HCT116 (cell line): ENCODE measurements around the gene PROSER3. TPM values are rescaled to one million over a fixed set of nuclear protein-coding genes. Genes with fewer than 3 reads are reported as not detected.

Experiments
- ATAC-seq: fragments of 200-7000 bp; cut with Tn5 transposase; 2 replicates; pipeline ENCODE4 v1.9.1; 2020; ENCODE audit warnings: mild to moderate bottlenecking, moderate library complexity
- BruUV-seq: library from RNA; stranded (reverse); fragments of 400-500 nt; replicated peaks from 2 replicates; lab custom pipeline; 2021; lab: Mats Ljungman, UMichigan
- CTCF ChIA-PET: fragments of 300-600 bp; sonication (Branson Sonifier 250); formaldehyde crosslinking; loops from one replicate; lab custom pipeline; 2021; ENCODE audit warnings: antibody characterized with exemption; lab: Charles Lee
- POLR2A ChIA-PET: fragments of 300-600, 350-600 bp; sonication (Branson Sonifier 250); formaldehyde crosslinking; loops from one replicate; lab custom pipeline; 2021; ENCODE audit warnings: antibody characterized with exemption; lab: Charles Lee
- RAD21 ChIA-PET, 2 experiments: fragments of 300-600 bp; sonication (Branson Sonifier 250); formaldehyde crosslinking; loops; one replicate each; lab custom pipeline; 2023; ENCODE audit warnings: low total read pairs in 2 of 2; ENCODE audit not compliant: uncharacterized antibody in 2 of 2, unreplicated experiment in 2 of 2, low non-redundant PET in 1 of 2; lab: Charles Lee
- DNase-seq: peaks from one replicate; pipeline ENCODE4 v3.0.0-alpha.2; 2010; ENCODE audit warnings: low read depth, low spot score
- H2AFZ ChIP-seq: fragments of 200-600 bp; shearing (Covaris generic), sonication (generic); 2 replicates; pipeline ENCODE4 v1.6.1; 2017; ENCODE audit warnings: low read depth, mixed run types, mixed read lengths, antibody characterized with exemption, low read length; ENCODE audit not compliant: poor library complexity, severe bottlenecking
- H3K27ac ChIP-seq: 2 replicates; pipeline ENCODE4 v1.5.1; 2012; ENCODE audit warnings: low read depth, low read length
- H3K27me3 ChIP-seq: fragments of 200-600 bp; sonication (generic); 2 replicates; pipeline ENCODE4 v1.6.1; 2016; ENCODE audit warnings: mixed run types, low read length, mixed read lengths; ENCODE audit not compliant: insufficient read depth
- H3K36me3 ChIP-seq, 2 experiments: fragments of 200-500 bp in 1 of 2; fragments of 200-600 bp in 1 of 2; sonication (Bioruptor generic) in 1 of 2; sonication (generic) in 1 of 2; 2 replicates each; pipeline versions ENCODE4 v1.5.1 to v1.6.1; 2014 to 2016; ENCODE audit warnings: low read length in 2 of 2, inconsistent platforms in 1 of 2, mixed read lengths in 1 of 2, mixed run types in 1 of 2; ENCODE audit not compliant: insufficient read depth in 2 of 2, control insufficient read depth in 1 of 2
- H3K4me1 ChIP-seq, 2 experiments: fragments of 200-600 bp in 1 of 2; sonication (generic) in 1 of 2; 2 replicates each; pipeline versions ENCODE4 v1.5.1 to v1.6.1; 2012 to 2017; ENCODE audit warnings: low read length in 2 of 2, inconsistent platforms in 1 of 2, mild to moderate bottlenecking in 1 of 2, mixed read lengths in 1 of 2, mixed run types in 1 of 2, moderate library complexity in 1 of 2; ENCODE audit not compliant: insufficient read depth in 2 of 2, control insufficient read depth in 1 of 2
- H3K4me2 ChIP-seq: fragments of 200-600 bp; sonication (generic); 2 replicates; pipeline ENCODE4 v1.6.1; 2017; ENCODE audit warnings: mixed run types, low read length, mixed read lengths
- H3K4me3 ChIP-seq, 2 experiments: fragments of 200-600 bp in 1 of 2; sonication (generic) in 1 of 2; replicated peaks in 1 of 2; 2 replicates each; pipeline ENCODE4 v1.5.1; 2011 to 2016; ENCODE audit warnings: low read length in 2 of 2, control low read depth in 1 of 2, low read depth in 1 of 2, mild to moderate bottlenecking in 1 of 2, mixed read lengths in 1 of 2, mixed run types in 1 of 2
- H3K79me2 ChIP-seq: fragments of 200-600 bp; sonication (generic); 2 replicates; pipeline ENCODE4 v1.6.1; 2017; ENCODE audit warnings: mild to moderate bottlenecking, mixed run types, low read length, moderate library complexity, mixed read lengths; ENCODE audit not compliant: insufficient read depth
- H3K9ac ChIP-seq: fragments of 200-600 bp; sonication (generic); 2 replicates; pipeline ENCODE4 v1.6.1; 2016; ENCODE audit warnings: low read length, mixed read lengths
- H3K9me2 ChIP-seq: fragments of 200-600 bp; sonication (generic), shearing (Covaris generic); 2 replicates; pipeline ENCODE4 v1.6.1; 2017; ENCODE audit warnings: mixed run types, mild to moderate bottlenecking, moderate library complexity; ENCODE audit not compliant: insufficient read depth
- H3K9me3 ChIP-seq, 2 experiments: fragments of 200-500 bp in 1 of 2; fragments of 200-600 bp in 1 of 2; sonication (Bioruptor generic) in 1 of 2; sonication (generic) in 1 of 2; 2 replicates each; pipeline ENCODE4 v1.6.1; 2014 to 2017; ENCODE audit warnings: low read length in 2 of 2, mixed read lengths in 2 of 2, inconsistent platforms in 1 of 2, low read depth in 1 of 2, mild to moderate bottlenecking in 1 of 2, mixed run types in 1 of 2, moderate library complexity in 1 of 2; ENCODE audit not compliant: control insufficient read depth in 1 of 2, insufficient read depth in 1 of 2
- H4K20me1 ChIP-seq: fragments of 200-600 bp; sonication (generic), shearing (Covaris generic); 2 replicates; pipeline ENCODE4 v1.6.1; 2017; ENCODE audit warnings: mixed run types, mild to moderate bottlenecking, moderate library complexity; ENCODE audit not compliant: insufficient read depth
- ATF3 ChIP-seq: IDR thresholded peaks from 2 replicates; pipeline ENCODE4 v1.6.1; 2012
- CBX3 ChIP-seq: IDR thresholded peaks from 2 replicates; pipeline ENCODE4 v1.6.1; 2012; ENCODE audit warnings: low read depth
- EGR1 ChIP-seq: IDR thresholded peaks from 2 replicates; pipeline ENCODE4 v1.6.1; 2012; ENCODE audit warnings: low read depth
- EZH2 ChIP-seq: fragments of 200-600 bp; sonication (generic); IDR thresholded peaks from 2 replicates; pipeline ENCODE4 v1.6.1; 2017; ENCODE audit warnings: antibody characterized with exemption, mixed run types
- EZH2phosphoT487 ChIP-seq: fragments of 200-600 bp; IDR thresholded peaks from 2 replicates; pipeline ENCODE4 v1.6.1; 2018; ENCODE audit warnings: antibody characterized with exemption, borderline replicate concordance
- FOSL1 ChIP-seq: IDR thresholded peaks from 2 replicates; pipeline ENCODE4 v1.6.1; 2012; ENCODE audit warnings: low read depth
- JUND ChIP-seq: IDR thresholded peaks from 2 replicates; pipeline ENCODE4 v1.6.1; 2012
- MAX ChIP-seq: IDR thresholded peaks from 2 replicates; pipeline ENCODE4 v1.6.1; 2012
- POLR2A ChIP-seq: IDR thresholded peaks from 2 replicates; pipeline ENCODE4 v1.7.0; 2011; ENCODE audit warnings: borderline replicate concordance; ENCODE audit not compliant: insufficient read depth, insufficient read length; ENCODE audit errors: extremely low read depth
- POLR2AphosphoS5 ChIP-seq: IDR thresholded peaks from 2 replicates; pipeline ENCODE4 v1.6.1; 2011; ENCODE audit warnings: mild to moderate bottlenecking, low read depth, low read length, moderate library complexity
- RAD21 ChIP-seq: IDR thresholded peaks from 2 replicates; pipeline ENCODE4 v1.6.1; 2012; ENCODE audit warnings: low read depth, mild to moderate bottlenecking
- SIN3A ChIP-seq: IDR thresholded peaks from 2 replicates; pipeline ENCODE4 v1.6.1; 2012; ENCODE audit warnings: low read depth
- SP1 ChIP-seq: IDR thresholded peaks from 2 replicates; pipeline ENCODE4 v1.6.1; 2012; ENCODE audit warnings: low read depth
- SRF ChIP-seq: IDR thresholded peaks from 2 replicates; pipeline ENCODE4 v1.6.1; 2012; ENCODE audit warnings: low read depth
- TCF7L2 ChIP-seq: IDR thresholded peaks from 2 replicates; pipeline ENCODE4 v1.7.0; 2011; ENCODE audit warnings: borderline replicate concordance, inconsistent platforms; ENCODE audit not compliant: insufficient read depth, insufficient read length; ENCODE audit errors: extremely low read depth
- YY1 ChIP-seq: IDR thresholded peaks from 2 replicates; pipeline ENCODE4 v1.6.1; 2011; ENCODE audit warnings: low read length, low read depth, moderate library complexity, mild to moderate bottlenecking; ENCODE audit not compliant: insufficient replicate concordance; ENCODE audit errors: extremely low read depth
- ZBTB33 ChIP-seq: IDR thresholded peaks from 2 replicates; pipeline ENCODE4 v1.6.1; 2011; ENCODE audit warnings: mild to moderate bottlenecking, low read length, moderate library complexity; ENCODE audit not compliant: insufficient replicate concordance; ENCODE audit errors: extremely low read depth
- ZFX ChIP-seq: fragments of 450-650 bp; IDR thresholded peaks from 2 replicates; pipeline ENCODE4 v1.6.1; 2017
- intact Hi-C: fragments of 100-400 bp; cut with micrococcal nuclease; formaldehyde crosslinking; loops from 2 replicates; pipeline ENCODE4 v1.10.0; 2022
- total RNA-seq: library from RNA; stranded (reverse); gene quantifications from one replicate; pipeline ENCODE4 v1.2.1, GENCODE V29; 2021; ENCODE audit not compliant: unreplicated experiment
- TF ChIP-seq, protein P1 (sequence below): IDR thresholded peaks from 2 replicates; pipeline ENCODE4 v1.6.1; 2012; ENCODE audit warnings: low read depth

Gene PROSER3
- total RNA-seq, 1 experiment from 2014 or later: 42.5 TPM

DNA sequence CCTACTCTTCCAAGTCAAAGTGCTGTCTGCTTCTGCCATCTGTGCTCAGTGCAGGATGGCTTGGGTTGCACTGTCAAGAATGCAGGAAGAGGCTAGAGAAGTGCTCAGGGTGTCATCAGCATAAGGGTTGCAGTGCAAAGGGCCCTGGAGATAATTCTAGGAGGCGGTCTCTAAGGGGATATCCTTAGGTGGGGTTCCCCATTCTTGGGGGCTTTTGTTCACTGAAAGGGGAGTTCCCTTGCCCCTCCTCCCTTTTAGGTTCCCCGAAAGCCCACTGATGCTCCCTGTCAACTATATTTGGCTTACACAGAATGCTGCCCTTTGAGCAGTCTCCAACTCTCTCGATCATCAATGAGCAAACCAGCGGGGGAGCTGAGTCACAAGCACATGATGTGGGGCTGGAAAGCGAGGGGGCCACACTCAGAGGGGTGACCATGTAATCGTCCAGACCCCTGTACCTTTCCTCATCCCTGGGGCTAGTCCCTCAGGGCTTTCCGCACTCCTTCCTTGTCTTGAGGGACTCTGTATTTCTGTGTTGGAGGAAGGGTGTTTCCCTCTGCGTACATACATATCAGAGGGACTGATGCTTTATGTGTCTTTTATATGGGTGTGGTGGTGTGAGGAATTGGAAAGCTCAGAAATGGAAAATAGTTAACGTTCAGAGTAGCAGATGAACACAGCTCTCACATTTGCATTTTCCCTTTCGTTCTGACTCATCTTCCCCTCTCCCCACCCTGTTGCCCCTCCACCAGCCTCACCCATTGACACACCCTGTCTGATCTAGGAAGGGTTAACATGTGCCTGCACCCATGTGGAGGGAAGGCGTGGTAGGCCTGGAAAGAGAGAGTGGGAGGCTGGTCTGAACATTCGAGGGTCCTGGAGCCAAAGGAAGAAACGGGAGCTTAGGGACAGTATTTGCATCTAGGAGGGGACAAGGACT lies 46.9 kb upstream of the PROSER3 start:
- CTCF ChIA-PET: interaction anchor here (0.6 to 1.6 kb wide), 3 partner anchors 14 to 109 kb away, joined by 3 to 4 read pairs (median 4); no protein-coding TSS in a partner anchor
- no peak for DNase-seq
- RAD21 ChIA-PET: no interaction called here

More for the DNA sequence above, 46.9 kb upstream of the PROSER3 start:
- H3K79me2 ChIP-seq: peaks cover 5% of the 10 kb centered on the region; the same call in 1 of the 2 replicates
- no peak overlapping the region for H3K4me3 ChIP-seq
- POLR2A ChIA-PET: interaction anchor here (1.2 kb wide), 1 partner anchor 37 kb away, joined by 3 read pairs; the partner anchor contains the start of gene LIN37
- TF ChIP-seq POLR2AphosphoS5 (no peak), ZFX (no peak), EGR1 (no peak), RAD21 (no peak), ATF3 (no peak), TCF7L2 (no peak), JUND (no peak), POLR2A (no peak), FOSL1 (no peak), SIN3A (no peak), EZH2phosphoT487 (no peak), ZBTB33 (no peak), EZH2 (no peak), MAX (no peak), SP1 (no peak), SRF (no peak), YY1 (no peak), CBX3 (no peak)
- TF ChIP-seq, protein P1, sequence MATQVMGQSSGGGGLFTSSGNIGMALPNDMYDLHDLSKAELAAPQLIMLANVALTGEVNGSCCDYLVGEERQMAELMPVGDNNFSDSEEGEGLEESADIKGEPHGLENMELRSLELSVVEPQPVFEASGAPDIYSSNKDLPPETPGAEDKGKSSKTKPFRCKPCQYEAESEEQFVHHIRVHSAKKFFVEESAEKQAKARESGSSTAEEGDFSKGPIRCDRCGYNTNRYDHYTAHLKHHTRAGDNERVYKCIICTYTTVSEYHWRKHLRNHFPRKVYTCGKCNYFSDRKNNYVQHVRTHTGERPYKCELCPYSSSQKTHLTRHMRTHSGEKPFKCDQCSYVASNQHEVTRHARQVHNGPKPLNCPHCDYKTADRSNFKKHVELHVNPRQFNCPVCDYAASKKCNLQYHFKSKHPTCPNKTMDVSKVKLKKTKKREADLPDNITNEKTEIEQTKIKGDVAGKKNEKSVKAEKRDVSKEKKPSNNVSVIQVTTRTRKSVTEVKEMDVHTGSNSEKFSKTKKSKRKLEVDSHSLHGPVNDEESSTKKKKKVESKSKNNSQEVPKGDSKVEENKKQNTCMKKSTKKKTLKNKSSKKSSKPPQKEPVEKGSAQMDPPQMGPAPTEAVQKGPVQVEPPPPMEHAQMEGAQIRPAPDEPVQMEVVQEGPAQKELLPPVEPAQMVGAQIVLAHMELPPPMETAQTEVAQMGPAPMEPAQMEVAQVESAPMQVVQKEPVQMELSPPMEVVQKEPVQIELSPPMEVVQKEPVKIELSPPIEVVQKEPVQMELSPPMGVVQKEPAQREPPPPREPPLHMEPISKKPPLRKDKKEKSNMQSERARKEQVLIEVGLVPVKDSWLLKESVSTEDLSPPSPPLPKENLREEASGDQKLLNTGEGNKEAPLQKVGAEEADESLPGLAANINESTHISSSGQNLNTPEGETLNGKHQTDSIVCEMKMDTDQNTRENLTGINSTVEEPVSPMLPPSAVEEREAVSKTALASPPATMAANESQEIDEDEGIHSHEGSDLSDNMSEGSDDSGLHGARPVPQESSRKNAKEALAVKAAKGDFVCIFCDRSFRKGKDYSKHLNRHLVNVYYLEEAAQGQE: no peak
- BruUV-seq: no TSS peak
- H3K27me3 ChIP-seq: no peaks in the 10 kb centered on the region
- no peak overlapping the region for H3K27ac ChIP-seq
- H3K9ac ChIP-seq: no peak overlapping the region
- H3K36me3 ChIP-seq: no peaks in the 10 kb centered on the region
- no peak for ATAC-seq
- H3K4me1 ChIP-seq: peaks cover 7 to 22% of the 10 kb centered on the region in 2 experiments; a peak in 3 of 4 replicates
- H2AFZ ChIP-seq: no peak overlapping the region
- intact Hi-C loops: loop anchor here (10.0 kb wide), 1 partner anchor 356 kb away; the partner anchor contains the start of gene FFAR3
- H3K4me2 ChIP-seq: no peak overlapping the region
- H3K9me2 ChIP-seq: no peaks in the 10 kb centered on the region
- no peaks in the 10 kb centered on the region for H3K9me3 ChIP-seq
- no peaks in the 10 kb centered on the region for H4K20me1 ChIP-seq
